NCI-H226 (cell line): ENCODE results near the gene GMDS.

ENCODE experiments used
- DNase-seq: peaks from one replicate; pipeline ENCODE4 v3.0.0-alpha.2; 2015

The GMDS gene

GRCh38 chr6:1663511-1663910, 581.9 kb downstream of the GMDS start:
- DNase-seq: no peak

- DNase-seq: no peak
These were observed 582.9 kb downstream of the GMDS start for GRCh38 chr6:1662534-1662933.

DNA sequence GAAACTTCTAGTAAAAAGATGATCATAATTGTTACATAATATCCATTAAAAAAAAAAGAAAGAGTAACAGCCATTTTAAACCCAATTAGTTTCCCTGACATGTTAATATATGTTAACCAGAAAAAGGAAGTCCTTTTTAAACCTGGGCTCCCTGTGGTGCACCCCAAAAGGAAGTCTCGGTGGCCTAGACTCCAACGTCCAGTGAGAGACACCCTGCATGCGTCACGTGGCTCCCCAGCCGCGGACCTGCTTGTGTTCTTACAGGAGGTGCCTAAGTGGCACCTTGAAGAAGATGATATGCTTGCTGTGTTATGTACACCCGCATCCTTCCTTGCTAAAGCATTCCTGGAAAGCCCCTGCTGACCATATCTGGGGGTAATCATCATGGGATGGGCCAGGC, 585.6 kb downstream of the GMDS start:
- DNase-seq: no peak

DNA sequence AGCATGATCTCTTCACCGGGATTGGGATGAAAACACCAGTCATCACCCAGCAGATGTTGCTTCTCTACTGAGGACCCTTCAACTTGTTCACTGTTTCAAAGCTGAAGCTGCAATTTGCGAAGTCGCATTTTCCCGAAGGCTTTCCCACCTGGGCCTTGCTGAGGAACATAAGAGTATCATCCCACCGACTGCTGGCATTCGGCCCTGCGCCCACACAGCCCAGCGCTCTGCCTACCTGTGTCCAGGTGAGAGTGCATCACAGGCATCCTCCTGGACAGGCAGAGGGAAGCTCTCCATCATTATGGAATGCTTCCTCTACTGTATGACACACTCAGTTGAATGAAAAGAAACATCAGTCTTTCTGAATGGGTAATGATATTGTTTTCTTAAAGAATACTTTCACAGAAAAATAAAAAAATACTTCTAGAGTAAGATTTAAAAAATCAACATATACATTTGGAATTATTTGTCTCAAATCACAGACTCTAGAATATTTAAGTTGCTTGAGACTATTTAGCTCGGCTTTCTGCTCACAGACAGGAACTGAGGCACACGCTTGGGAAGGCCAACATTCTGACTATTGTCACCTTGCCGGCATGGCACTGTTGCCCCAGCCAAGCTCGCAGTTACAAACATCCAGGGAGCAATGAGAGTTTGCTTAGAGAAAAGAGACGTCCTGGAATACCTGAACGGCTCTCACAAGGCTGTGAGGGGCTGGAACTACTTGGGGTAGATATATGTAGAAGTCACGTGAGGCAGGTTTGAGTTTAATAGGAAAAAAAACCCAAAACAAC, 587.0 kb downstream of the GMDS start:
- no peak for DNase-seq

- no peak for DNase-seq
These were observed 587.6 kb downstream of the GMDS start for GRCh38 chr6:1657771-1658165.

- DNase-seq: no peak
These were observed 588.2 kb downstream of the GMDS start for GRCh38 chr6:1657116-1657770.

DNA sequence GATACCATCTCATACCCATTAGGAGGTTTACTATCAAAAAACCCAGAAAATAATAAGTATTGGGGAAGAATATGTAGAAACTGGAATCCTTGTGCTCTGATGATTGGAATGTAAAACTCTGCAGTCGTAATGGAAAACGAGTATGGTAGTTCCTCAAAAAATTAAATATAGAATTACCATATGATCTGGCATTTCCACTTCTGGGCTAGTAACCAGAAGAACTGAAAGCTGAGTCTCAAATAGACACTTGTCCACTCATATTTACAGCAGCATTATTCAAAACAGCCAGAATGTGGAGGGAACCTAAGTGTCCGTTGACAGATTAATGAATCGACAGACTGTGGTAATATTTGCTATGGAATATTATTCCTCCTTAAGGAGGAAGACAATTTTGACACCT, 591.4 kb downstream of the GMDS start:
- DNase-seq: no peak

DNA sequence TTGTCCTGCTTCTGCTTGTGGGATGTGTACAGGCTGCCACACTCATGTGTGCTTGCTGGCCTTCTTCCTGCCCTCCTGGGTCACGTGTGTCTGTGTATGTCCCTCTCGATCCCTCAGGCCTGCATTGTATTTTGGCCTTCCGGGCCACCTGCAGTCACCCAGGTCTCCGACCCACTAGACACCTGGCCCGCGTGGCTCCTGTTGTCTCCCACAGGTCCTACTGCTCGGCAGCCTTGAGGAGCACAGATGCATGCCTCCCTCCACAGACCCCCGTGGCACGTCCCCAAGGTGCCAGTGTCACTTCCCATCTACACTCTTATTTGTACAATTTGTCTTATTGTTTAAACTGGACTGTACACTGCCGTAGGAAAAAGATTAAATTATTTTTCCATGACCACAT, 592.6 kb downstream of the GMDS start:
- DNase-seq: no peak

DNA sequence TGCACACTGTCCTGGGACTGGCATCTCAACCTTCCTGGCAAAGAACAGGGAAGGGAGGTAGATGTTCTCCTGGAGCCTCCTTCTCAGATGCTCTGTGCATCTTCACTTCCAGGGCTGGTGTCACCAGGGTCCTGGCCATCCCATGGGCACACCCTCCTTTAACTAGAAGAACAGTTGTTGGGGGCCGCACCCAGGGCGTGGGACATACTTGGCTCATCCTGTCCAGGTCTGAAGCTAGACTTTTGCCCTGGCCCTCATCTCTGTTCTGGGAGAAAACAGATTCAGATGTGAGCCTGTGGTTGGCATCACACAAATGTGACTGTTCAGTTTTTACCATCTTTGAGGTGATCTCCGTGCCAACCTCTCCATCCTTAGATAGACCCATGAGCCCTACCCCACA, 594.0 kb downstream of the GMDS start:
- no peak for DNase-seq

GRCh38 chr6:1645466-1646185, 599.8 kb downstream of the GMDS start:
- DNase-seq: no peak

- no peak for DNase-seq
These were observed 600.8 kb downstream of the GMDS start for GRCh38 chr6:1644516-1645060.

DNA sequence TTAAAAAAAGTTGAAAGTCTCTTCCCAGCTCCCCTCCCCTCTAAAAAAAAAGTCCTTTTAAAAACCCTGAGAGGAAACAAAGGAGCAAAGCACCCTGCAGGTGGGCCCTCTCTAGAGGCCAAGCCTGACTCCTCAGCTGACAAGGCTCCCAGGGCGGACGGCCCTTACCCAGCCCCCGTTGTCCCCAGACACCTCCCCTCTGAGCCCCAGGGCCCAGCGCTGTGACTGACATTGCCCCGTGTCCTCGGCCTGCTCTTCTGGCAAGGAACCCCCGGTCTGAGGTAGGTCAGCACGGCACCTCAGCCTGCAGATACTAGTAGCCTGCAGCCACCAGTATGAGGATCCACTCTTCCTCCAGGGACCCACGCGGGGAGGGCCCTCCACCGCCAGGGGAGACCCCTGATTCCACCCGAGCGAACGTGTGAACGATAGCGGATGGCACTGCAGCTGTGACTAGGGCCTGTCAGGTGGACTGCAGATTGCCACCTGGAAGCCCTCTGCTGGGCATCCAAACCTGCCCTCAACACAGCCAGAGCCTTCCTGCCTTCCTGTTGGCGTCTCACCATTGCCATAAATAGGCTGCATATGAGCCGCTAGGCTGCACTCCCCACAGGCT, 601.5 kb downstream of the GMDS start:
- no peak for DNase-seq

DNA sequence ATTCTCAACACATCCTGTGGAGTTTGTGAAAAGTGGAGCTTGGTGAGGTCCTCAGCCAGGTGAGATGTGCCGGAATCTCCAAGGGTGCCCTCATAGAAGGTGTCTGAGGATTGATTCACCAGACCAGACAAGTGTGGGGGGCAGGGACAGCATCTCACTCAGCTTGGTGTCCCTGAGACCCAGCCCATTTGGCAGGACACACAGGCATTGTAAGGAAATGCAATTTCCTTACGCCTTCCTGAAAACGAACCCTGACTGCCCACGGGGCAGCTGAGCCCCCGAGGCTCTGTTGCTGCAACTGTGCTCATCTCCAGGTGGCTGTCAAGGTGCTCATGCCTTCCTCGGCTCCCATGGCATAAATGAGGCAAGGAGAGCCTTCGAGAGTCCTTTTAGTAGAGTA, 602.3 kb downstream of the GMDS start:
- DNase-seq: no peak

DNA sequence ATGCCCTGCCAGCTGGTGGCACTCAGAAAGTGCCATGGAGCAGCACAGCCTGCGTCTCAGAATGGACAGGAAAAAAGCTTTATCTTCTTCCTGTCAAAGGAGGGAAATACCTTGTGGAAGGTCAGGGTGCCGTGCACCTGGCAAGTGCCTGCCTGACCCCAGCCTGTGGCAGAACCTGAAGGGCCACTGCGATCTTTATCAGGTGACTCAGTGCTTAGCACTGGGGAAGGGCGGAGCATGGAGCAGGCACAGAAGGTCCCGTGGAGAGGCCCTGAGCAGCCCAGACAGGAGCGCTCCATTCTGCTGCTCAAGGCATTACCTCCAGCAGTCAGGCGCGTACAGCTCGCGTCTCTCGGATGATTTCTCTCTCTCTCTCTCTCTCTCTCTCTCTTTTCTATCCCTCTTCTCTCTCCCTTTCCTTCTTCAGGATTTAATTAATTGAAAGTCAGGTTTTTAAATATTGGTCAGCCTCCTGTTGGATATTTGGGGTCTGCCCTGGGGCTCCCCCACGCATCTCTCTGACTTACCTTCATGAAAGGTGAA, 604.0 kb downstream of the GMDS start:
- no peak for DNase-seq

GRCh38 chr6:1640476-1640875, 604.9 kb downstream of the GMDS start:
- DNase-seq: no peak

DNA sequence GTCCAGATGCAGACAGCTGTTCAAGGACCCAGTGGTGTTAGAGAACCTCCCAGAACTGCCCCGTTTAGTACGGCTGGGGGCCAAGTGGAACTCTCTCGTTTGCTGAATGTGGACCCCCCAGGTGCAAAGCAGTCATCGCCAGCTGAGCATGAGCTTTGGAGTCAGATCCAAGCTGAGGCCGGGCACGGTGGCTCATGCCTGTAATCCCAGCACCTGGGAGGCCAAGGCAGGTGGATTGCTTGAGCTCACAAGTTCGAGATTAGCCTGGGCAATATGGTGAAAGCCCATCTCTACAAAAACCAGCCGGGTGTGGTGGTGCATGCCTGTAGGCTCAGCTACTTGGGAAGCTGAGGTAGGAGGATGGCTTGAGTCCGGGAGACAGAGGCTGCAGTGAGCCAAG, 606.0 kb downstream of the GMDS start:
- DNase-seq: no peak

DNA sequence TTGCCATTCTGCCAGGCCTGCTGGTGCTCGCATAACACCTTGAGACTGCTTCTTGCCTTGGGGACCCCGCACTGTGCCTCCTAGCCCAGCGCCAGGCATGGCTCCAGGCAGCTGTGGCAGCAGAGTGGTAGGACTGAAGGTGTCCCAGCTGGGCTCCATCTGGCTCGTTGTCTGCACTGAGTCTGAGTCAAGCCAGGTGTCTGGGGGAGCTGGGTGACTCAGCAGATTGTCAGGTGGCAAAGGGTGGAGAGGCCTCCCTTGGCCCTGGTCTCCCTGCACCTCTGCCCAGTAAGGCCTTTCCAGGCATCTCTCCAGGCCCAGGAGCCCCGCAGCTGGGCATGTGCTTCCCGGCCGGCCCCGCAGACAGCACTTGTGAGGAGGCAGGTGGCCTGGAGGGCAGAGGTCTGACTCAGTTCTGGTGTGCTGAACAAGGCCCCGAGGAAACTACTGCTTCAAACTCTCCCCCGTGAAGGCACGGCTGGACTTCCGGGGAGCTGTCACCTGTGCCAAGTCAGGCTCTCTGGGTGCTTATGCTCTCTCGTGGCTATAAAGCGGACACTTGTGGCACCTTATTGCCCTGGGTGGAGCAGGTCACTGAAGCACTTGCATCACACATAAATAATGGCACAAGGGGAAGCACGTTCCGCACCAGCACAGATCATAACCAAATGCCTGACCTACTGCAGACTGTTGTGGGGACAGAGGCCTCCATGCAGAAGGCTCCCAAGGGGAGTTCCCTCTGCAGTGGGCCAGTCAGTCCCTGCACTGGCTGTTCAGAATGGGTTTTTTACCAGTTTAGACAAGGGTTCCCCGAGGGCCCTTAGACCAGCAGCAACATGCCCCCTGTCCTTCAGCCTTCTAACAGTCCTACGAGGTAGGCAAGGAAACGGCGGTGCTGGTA, 608.2 kb downstream of the GMDS start:
- DNase-seq: peak; percentile 44

DNA sequence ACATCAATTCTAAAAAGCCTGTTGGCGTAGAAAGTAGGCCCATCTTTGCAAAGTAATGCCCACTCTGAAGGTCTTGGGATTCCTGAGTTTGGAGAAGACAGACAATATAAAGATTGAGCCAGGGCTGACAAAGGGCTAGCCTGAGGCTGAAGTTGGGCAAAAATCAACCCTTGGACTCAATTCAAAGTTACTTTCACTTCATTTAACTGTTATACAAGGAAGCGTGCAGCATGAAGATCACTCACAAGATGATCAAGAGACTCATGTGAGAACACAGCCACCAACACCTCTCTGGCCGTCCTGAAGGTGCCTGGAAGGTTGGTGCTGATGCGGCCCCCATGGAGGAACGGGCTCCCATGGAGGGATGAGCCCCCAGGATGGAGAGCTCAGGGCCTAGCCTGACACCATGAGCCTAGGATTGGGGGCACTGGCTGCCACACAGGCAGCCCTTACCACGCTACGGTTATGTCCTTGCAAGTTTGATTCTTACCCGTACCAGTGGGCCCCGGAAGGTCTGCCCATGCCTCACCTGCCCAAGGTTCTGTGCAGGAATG, 609.1 kb downstream of the GMDS start:
- DNase-seq: no peak

DNA sequence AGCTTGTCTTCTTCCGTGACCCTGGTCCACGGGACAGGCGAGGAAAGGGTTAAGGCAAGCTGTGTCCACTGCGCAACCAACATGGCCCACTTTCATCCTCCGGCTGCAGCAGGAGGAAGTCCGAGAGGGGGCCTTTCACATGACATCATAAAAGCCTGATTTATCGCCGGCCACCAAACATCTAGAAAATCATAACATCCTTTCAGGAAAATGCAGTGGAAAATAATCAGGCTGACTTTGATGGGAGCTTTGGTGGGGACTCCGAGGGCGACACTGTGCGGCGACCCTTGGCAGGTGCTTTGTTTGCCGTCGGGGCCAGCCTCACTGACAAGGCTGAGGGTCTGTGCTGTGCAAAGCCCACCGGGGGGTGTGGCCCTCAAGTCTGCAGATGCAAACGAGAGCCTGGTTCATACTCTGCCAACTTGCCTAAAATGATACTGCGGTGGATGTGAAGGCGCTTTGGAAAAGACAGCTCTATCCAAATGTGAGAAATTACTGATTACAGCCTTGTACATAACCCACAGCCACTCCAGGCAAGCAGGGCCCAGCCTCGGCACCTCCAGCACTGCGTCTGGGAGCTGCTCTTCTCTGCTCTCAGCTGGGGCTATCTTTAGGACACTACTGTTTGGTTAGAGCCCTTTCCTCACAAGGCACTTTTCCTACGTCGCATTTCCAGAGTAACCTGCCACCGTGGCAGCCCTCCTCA, 609.9 kb downstream of the GMDS start:
- no peak for DNase-seq

GRCh38 chr6:1634081-1634480, 611.3 kb downstream of the GMDS start:
- DNase-seq: no peak
